ENCODE data around the gene PNMT.

PNMT gene

GRCh38 chr17:39663340-39663687 is 4.9 kb upstream of the PNMT start:
- Histone ChIP-seq H3K4me1 (ENCODE audit: control insufficient read depth, insufficient read depth, low read length) (no peaks in the 10 kb centered on the region), H3K27me3 (ENCODE audit: control insufficient read depth, insufficient read depth, low read length) (peaks cover 9% of the 10 kb centered on the region), H3K27ac (ENCODE audit: low read depth, low read length) (no peak overlapping the region), H3K36me3 (ENCODE audit: control insufficient read depth, insufficient read depth, low read length) (peaks cover 24% of the 10 kb centered on the region), H3K4me3 (ENCODE audit: low read length) (no peak overlapping the region), H3K9ac (ENCODE audit: low read length) (no peak overlapping the region)

- no peaks in the 10 kb centered on the region for H3K4me1 ChIP-seq (ENCODE audit: control insufficient read depth, insufficient read depth, low read length)
- H3K9ac ChIP-seq (ENCODE audit: low read length): no peak overlapping the region
- no peak overlapping the region for H3K4me3 ChIP-seq (ENCODE audit: low read length)
These were observed 4.3 kb upstream of the PNMT start for GRCh38 chr17:39663688-39664580.

GRCh38 chr17:39664581-39665561 is 3.4 kb upstream of the PNMT start, which contains the start of gene TCAP:
Gene TCAP (plus strand): TSS chr17:39665349. CDS start chr17:39665360, 11 bp downstream.
- no peak within 1 kb of the TSS for H3K4me3 ChIP-seq (ENCODE audit: low read length)
- H3K4me1 ChIP-seq (ENCODE audit: control insufficient read depth, insufficient read depth, low read length): no peaks in the 10 kb centered on the region
- H3K27ac ChIP-seq (ENCODE audit: low read depth, low read length): no peak within 1 kb of the TSS

More at GRCh38 chr17:39663688-39664580, 4.3 kb upstream of the PNMT start:
- Histone ChIP-seq H3K27me3 (ENCODE audit: control insufficient read depth, insufficient read depth, low read length) (peaks cover 9% of the 10 kb centered on the region), H3K36me3 (ENCODE audit: control insufficient read depth, insufficient read depth, low read length) (peaks cover 19% of the 10 kb centered on the region), H3K27ac (ENCODE audit: low read depth, low read length) (no peak overlapping the region)

GRCh38 chr17:39665642-39666224 is 2.5 kb upstream of the PNMT start:
- H3K4me1 ChIP-seq (ENCODE audit: control insufficient read depth, insufficient read depth, low read length): no peaks in the 10 kb centered on the region
- no peak overlapping the region for H3K4me3 ChIP-seq (ENCODE audit: low read length)
- peaks cover 11% of the 10 kb centered on the region for H3K36me3 ChIP-seq (ENCODE audit: control insufficient read depth, insufficient read depth, low read length)
- H3K9ac ChIP-seq (ENCODE audit: low read length): no peak overlapping the region
- H3K27ac ChIP-seq (ENCODE audit: low read depth, low read length): no peak overlapping the region
- H3K27me3 ChIP-seq (ENCODE audit: control insufficient read depth, insufficient read depth, low read length): peaks cover 21% of the 10 kb centered on the region

More at GRCh38 chr17:39664581-39665561, 3.4 kb upstream of the PNMT start, which contains the start of gene TCAP:
- no peak within 1 kb of the TSS for H3K9ac ChIP-seq (ENCODE audit: low read length)
- H3K27me3 ChIP-seq (ENCODE audit: control insufficient read depth, insufficient read depth, low read length): peaks cover 14% of the 10 kb centered on the region
- H3K36me3 ChIP-seq (ENCODE audit: control insufficient read depth, insufficient read depth, low read length): peaks cover 18% of the 10 kb centered on the region

- Histone ChIP-seq H3K4me3 (ENCODE audit: low read length) (no peak overlapping the region), H3K4me1 (ENCODE audit: control insufficient read depth, insufficient read depth, low read length) (no peaks in the 10 kb centered on the region), H3K36me3 (ENCODE audit: control insufficient read depth, insufficient read depth, low read length) (peaks cover 7% of the 10 kb centered on the region), H3K9ac (ENCODE audit: low read length) (no peak overlapping the region), H3K27me3 (ENCODE audit: control insufficient read depth, insufficient read depth, low read length) (peaks cover 25% of the 10 kb centered on the region), H3K27ac (ENCODE audit: low read depth, low read length) (no peak overlapping the region)
These were observed 2.0 kb upstream of the PNMT start for GRCh38 chr17:39666231-39666600.

GRCh38 chr17:39666601-39667261 is 1.5 kb upstream of the PNMT start:
- Histone ChIP-seq H3K27me3 (ENCODE audit: control insufficient read depth, insufficient read depth, low read length) (peaks cover 25% of the 10 kb centered on the region), H3K4me1 (ENCODE audit: control insufficient read depth, insufficient read depth, low read length) (no peaks in the 10 kb centered on the region), H3K36me3 (ENCODE audit: control insufficient read depth, insufficient read depth, low read length) (peaks cover 3% of the 10 kb centered on the region), H3K27ac (ENCODE audit: low read depth, low read length) (no peak overlapping the region), H3K4me3 (ENCODE audit: low read length) (no peak overlapping the region), H3K9ac (ENCODE audit: low read length) (no peak overlapping the region)

GRCh38 chr17:39667262-39667944 is 850 bp upstream of the PNMT start:
- H3K27ac ChIP-seq (ENCODE audit: low read depth, low read length): no peak overlapping the region
- H3K27me3 ChIP-seq (ENCODE audit: control insufficient read depth, insufficient read depth, low read length): peaks cover 29% of the 10 kb centered on the region
- H3K9ac ChIP-seq (ENCODE audit: low read length): no peak overlapping the region
- no peak overlapping the region for H3K4me3 ChIP-seq (ENCODE audit: low read length)
- H3K4me1 ChIP-seq (ENCODE audit: control insufficient read depth, insufficient read depth, low read length): no peaks in the 10 kb centered on the region
- no peaks in the 10 kb centered on the region for H3K36me3 ChIP-seq (ENCODE audit: control insufficient read depth, insufficient read depth, low read length)

GRCh38 chr17:39669897-39670735 is 1.9 kb downstream of the PNMT start:
- H3K27ac ChIP-seq (ENCODE audit: low read depth, low read length): no peak overlapping the region
- no peak overlapping the region for H3K4me3 ChIP-seq (ENCODE audit: low read length)
- H3K36me3 ChIP-seq (ENCODE audit: control insufficient read depth, insufficient read depth, low read length): no peaks in the 10 kb centered on the region
- H3K27me3 ChIP-seq (ENCODE audit: control insufficient read depth, insufficient read depth, low read length): peaks cover 29% of the 10 kb centered on the region
- no peak overlapping the region for H3K9ac ChIP-seq (ENCODE audit: low read length)
- no peaks in the 10 kb centered on the region for H3K4me1 ChIP-seq (ENCODE audit: control insufficient read depth, insufficient read depth, low read length)

GRCh38 chr17:39670746-39671145 is 2.5 kb downstream of the PNMT start:
- Histone ChIP-seq H3K36me3 (ENCODE audit: control insufficient read depth, insufficient read depth, low read length) (no peaks in the 10 kb centered on the region), H3K4me3 (ENCODE audit: low read length) (no peak overlapping the region), H3K27me3 (ENCODE audit: control insufficient read depth, insufficient read depth, low read length) (peaks cover 29% of the 10 kb centered on the region), H3K27ac (ENCODE audit: low read depth, low read length) (no peak overlapping the region), H3K4me1 (ENCODE audit: control insufficient read depth, insufficient read depth, low read length) (no peaks in the 10 kb centered on the region), H3K9ac (ENCODE audit: low read length) (no peak overlapping the region)

- no peaks in the 10 kb centered on the region for H3K36me3 ChIP-seq (ENCODE audit: control insufficient read depth, insufficient read depth, low read length)
- H3K27me3 ChIP-seq (ENCODE audit: control insufficient read depth, insufficient read depth, low read length): peaks cover 26% of the 10 kb centered on the region
- no peak overlapping the region for H3K9ac ChIP-seq (ENCODE audit: low read length)
- H3K27ac ChIP-seq (ENCODE audit: low read depth, low read length): no peak overlapping the region
- no peaks in the 10 kb centered on the region for H3K4me1 ChIP-seq (ENCODE audit: control insufficient read depth, insufficient read depth, low read length)
- no peak overlapping the region for H3K4me3 ChIP-seq (ENCODE audit: low read length)
These were observed 3.6 kb downstream of the PNMT start for GRCh38 chr17:39671651-39672521.
